K562 (cell line): ENCODE results near the gene TMEM89. TPM values are rescaled to one million over a fixed set of nuclear protein-coding genes. Genes with fewer than 3 reads are reported as not detected.

ENCODE experiments used
- ARHGAP35 ChIP-seq: fragments of 450-650 bp; IDR thresholded peaks from 2 replicates; pipeline ENCODE4 v1.6.1; 2018; ENCODE audit not compliant: partially characterized antibody
- ARID3A ChIP-seq: IDR thresholded peaks from 2 replicates; pipeline ENCODE4 v1.6.1; 2012; ENCODE audit warnings: low read depth, low read length, improper control_type of control experiment, borderline replicate concordance
- ATF6 ChIP-seq: sonication (generic); formaldehyde crosslinking; IDR thresholded peaks from 2 replicates; pipeline ENCODE4 v1.4.0; 2020; ENCODE audit warnings: mild to moderate bottlenecking, missing genetic modification reagents
- CEBPG ChIP-seq, 3 experiments: fragments of 200-800 bp in 1 of 3; sonication (Bioruptor generic) in 1 of 3; sonication (generic) in 1 of 3; formaldehyde crosslinking in 1 of 3; IDR thresholded peaks in 2 of 3; conservative IDR thresholded peaks in 1 of 3; 2 replicates each; pipeline versions ENCODE4 v1.6.1 to v1.8.0; 2016 to 2022; ENCODE audit warnings: missing compliant biosample characterization in 2 of 3, missing genetic modification characterization in 2 of 3, mild to moderate bottlenecking in 1 of 3, missing genetic modification reagents in 1 of 3
- CHD1 ChIP-seq: fragments of 200-600 bp; sonication (generic); IDR thresholded peaks from one replicate; pipeline ENCODE4 v1.6.1; 2012; ENCODE audit warnings: mild to moderate bottlenecking, moderate library complexity, low read length, inconsistent platforms
- E2F3 ChIP-seq: fragments of 250-450 bp; sonication (Bioruptor Pico); IDR thresholded peaks from 2 replicates; pipeline ENCODE4 v1.4.0; 2020; ENCODE audit warnings: mild to moderate bottlenecking
- ID3 ChIP-seq, 2 experiments: fragments of 250-450 bp in 1 of 2; fragments of 450-650 bp in 1 of 2; sonication (Bioruptor Pico) in 1 of 2; IDR thresholded peaks; 2 replicates each; pipeline versions ENCODE4 v1.6.1 to v1.8.0; 2016 to 2021; ENCODE audit warnings: mild to moderate bottlenecking in 2 of 2, moderate library complexity in 2 of 2, missing compliant biosample characterization in 1 of 2, missing genetic modification characterization in 1 of 2
- IFI16 ChIP-seq: fragments of 250-450 bp; sonication (Bioruptor Pico); IDR thresholded peaks from 2 replicates; pipeline ENCODE4 v2.1.2; 2022; ENCODE audit warnings: mild to moderate bottlenecking, inconsistent platforms
- MLX ChIP-seq, 2 experiments: fragments of 450-650 bp in 1 of 2; sonication (generic) in 1 of 2; formaldehyde crosslinking; conservative IDR thresholded peaks; 2 replicates each; pipeline versions ENCODE4 v1.4.0 to v1.8.1; 2020 to 2022; ENCODE audit warnings: mild to moderate bottlenecking in 1 of 2, missing genetic modification reagents in 1 of 2
- NFRKB ChIP-seq: fragments of 450-650 bp; IDR thresholded peaks from 2 replicates; pipeline ENCODE4 v1.6.1; 2016; ENCODE audit warnings: low read depth
- RUNX1 ChIP-seq: sonication (generic); IDR thresholded peaks from 2 replicates; pipeline ENCODE4 v1.6.1; 2016; ENCODE audit warnings: antibody characterized with exemption, low read depth
- SNIP1 ChIP-seq: fragments of 450-650 bp; IDR thresholded peaks from 2 replicates; pipeline ENCODE4 v1.7.1; 2017; ENCODE audit warnings: low read depth, mild to moderate bottlenecking
- SRSF9 ChIP-seq: fragments of 200-400 bp; formaldehyde crosslinking; IDR thresholded peaks from 2 replicates; pipeline ENCODE4 v1.6.1; 2017; ENCODE audit warnings: low read depth, low read length, borderline replicate concordance
- ZBTB7A ChIP-seq: IDR thresholded peaks from 2 replicates; pipeline ENCODE4 v1.6.1; 2011; ENCODE audit warnings: low read depth, mild to moderate bottlenecking, low read length, moderate library complexity, borderline replicate concordance; ENCODE audit not compliant: control insufficient read depth
- ZNF134 ChIP-seq: fragments of 250-450 bp; sonication (Bioruptor Pico); conservative IDR thresholded peaks from 2 replicates; pipeline ENCODE4 v1.4.0; 2020
- ZNF445 ChIP-seq: fragments of 250-450 bp; sonication (Bioruptor Pico); IDR thresholded peaks from 2 replicates; pipeline ENCODE4 v1.4.0; 2020; ENCODE audit warnings: low read depth, mild to moderate bottlenecking, moderate library complexity
- ZNF511 ChIP-seq: sonication (generic); formaldehyde crosslinking; IDR thresholded peaks from 2 replicates; pipeline ENCODE4 v1.8.0; 2022; ENCODE audit warnings: mild to moderate bottlenecking, missing genetic modification reagents
- ZNF785 ChIP-seq: fragments of 250-450 bp; sonication (Bioruptor Pico); IDR thresholded peaks from 2 replicates; pipeline ENCODE4 v1.4.0; 2020; ENCODE audit warnings: mild to moderate bottlenecking
- polyA plus RNA-seq, 8 experiments: library from polyadenylated mRNA; depleted of rRNA in 4 of 8; stranded (reverse) in 5 of 8; unstranded in 3 of 8; fragments of >200 nt; fragmentation: Nextera tagmentation in 2 of 8; fragmentation: Illumina TruSeq in 1 of 8; extraction: Ambion mirVana in 2 of 8; extraction: Trizol in 1 of 8; gene quantifications; 2 replicates each; pipeline versions ENCODE4 v1.2.1 to v1.2.3, GENCODE V29; 2011 to 2014; ENCODE audit warnings: inconsistent platforms in 1 of 8, missing spikeins in 1 of 8
- total RNA-seq, 7 experiments: library from RNA; depleted of rRNA in 6 of 7; stranded (reverse); fragments of >200 nt in 6 of 7; fragmentation: Illumina TruSeq in 2 of 7; extraction: Trizol in 2 of 7; gene quantifications; 2 replicates each; pipeline versions ENCODE4 v1.2.1 to v1.2.3, GENCODE V29; 2011 to 2021; ENCODE audit warnings: low replicate concordance in 1 of 7
- TF ChIP-seq, protein P1 (sequence below): sonication (generic); formaldehyde crosslinking; IDR thresholded peaks from 2 replicates; pipeline ENCODE4 v1.9.0; 2022; ENCODE audit warnings: mild to moderate bottlenecking, missing genetic modification reagents

Gene TMEM89
- total and polyA plus RNA-seq, 9 of the 15 experiments (the other 6 are each of a cell fraction or from before 2014, with no cell fraction given): not detected

DNA sequence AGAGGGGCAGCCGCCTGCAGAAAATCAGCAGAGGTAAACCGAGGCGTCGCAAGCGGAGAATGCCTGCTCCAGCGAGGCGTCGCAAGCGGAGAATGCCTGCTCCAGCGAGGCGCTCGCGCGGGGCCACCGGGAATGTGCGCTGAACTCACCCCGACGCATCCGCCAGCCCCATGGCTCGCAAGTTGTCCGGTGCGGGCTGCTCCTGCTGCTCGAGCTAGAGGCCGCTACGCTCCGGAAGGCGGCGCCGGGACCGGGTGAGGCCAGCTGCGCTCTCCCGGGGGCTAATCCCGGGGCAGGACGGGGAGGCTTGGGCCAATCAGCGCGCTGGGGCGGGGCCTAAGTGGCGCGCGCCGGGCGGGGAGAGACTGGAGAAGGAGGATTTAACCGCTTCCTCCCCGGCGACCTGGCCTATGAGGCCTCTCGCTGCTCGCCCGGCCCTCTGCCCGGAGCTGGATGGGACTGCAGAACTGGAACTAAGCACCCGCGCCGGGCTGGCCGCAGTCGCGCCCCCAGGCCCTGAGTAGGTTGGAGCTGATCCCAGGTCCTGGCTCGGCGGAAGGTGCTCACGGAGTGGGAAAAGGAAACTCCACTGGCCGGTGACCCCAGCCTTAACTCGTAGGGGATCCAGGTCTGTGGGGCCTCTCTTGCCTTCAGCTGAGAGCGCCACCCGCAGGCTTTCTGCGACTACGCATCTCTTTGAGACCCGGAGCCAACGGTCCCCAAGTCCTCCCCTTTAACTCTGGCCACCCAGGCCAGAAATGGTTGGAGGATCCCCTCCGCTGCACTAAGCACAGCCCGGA lies 13.9 kb upstream of the TMEM89 start, which contains the start of gene SLC26A6 (continued):
- TF ChIP-seq, protein P1, sequence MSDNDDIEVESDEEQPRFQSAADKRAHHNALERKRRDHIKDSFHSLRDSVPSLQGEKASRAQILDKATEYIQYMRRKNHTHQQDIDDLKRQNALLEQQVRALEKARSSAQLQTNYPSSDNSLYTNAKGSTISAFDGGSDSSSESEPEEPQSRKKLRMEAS: no peak
- TF ChIP-seq SRSF9: no peak
- TF ChIP-seq ARHGAP35: no peak
- TF ChIP-seq NFRKB: no peak
- TF ChIP-seq ZBTB7A: no peak; the same call in 1 of the 2 replicates
- no peak for TF ChIP-seq ZNF134
- TF ChIP-seq E2F3: no peak
- TF ChIP-seq ID3 (CRISPR knock-in tag; IDR thresholded peaks at IDR 0.05): no peak
- no peak for TF ChIP-seq ID3 (tag; IDR thresholded peaks at IDR 0.05)
- TF ChIP-seq CEBPG (CRISPR knock-in tag; IDR thresholded peaks at IDR 0.05): no peak
- TF ChIP-seq CEBPG (tag; conservative IDR thresholded peaks at IDR 0.05 in 1 of 2, IDR thresholded peaks at IDR 0.05 in 1 of 2): no peak
- no peak for TF ChIP-seq CHD1
- TF ChIP-seq IFI16 (CRISPR knock-in tag): no peak
- TF ChIP-seq ATF6 (CRISPR knock-in tag): no peak
- no peak for TF ChIP-seq RUNX1
- no peak for TF ChIP-seq ARID3A
- no peak for TF ChIP-seq ZNF511
- no peak for TF ChIP-seq ZNF445
- no peak for TF ChIP-seq ZNF785 (CRISPR knock-in tag)
- no peak for TF ChIP-seq SNIP1
- no peak for TF ChIP-seq MLX (CRISPR knock-in tag; conservative IDR thresholded peaks at IDR 0.05)
